Left lung (tissue), 10 donors: Measurements from ENCODE around the gene FKBP5. TPM values are rescaled to one million over a fixed set of nuclear protein-coding genes. Genes with fewer than 3 reads are reported as not detected.

Experiments used
- ATAC-seq: fragments of 200-7000 bp; cut with Tn5 transposase; one replicate; pipeline ENCODE4 v1.9.1; 2020; ENCODE audit warnings: moderate library complexity
- DNase-seq, 4 donors: peaks; one replicate each; pipeline ENCODE4 v3.0.0-alpha.2; 2013 to 2020
- H3K27ac ChIP-seq, 2 donors: fragments of 200-600 bp; sonication (generic) in 1 of 2; one replicate each; pipeline versions ENCODE4 v1.5.0 to v1.8.0; 2020 to 2021
- H3K27me3 ChIP-seq, 2 donors: fragments of 200-600 bp; sonication (generic) in 1 of 2; one replicate each; pipeline versions ENCODE4 v1.5.0 to v1.8.0; 2020 to 2021
- H3K36me3 ChIP-seq, 2 donors: fragments of 200-600 bp; sonication (generic) in 1 of 2; one replicate each; pipeline versions ENCODE4 v1.5.0 to v1.8.0; 2020 to 2021
- H3K4me1 ChIP-seq, 2 donors: fragments of 200-600 bp; one replicate each; pipeline ENCODE4 v1.8.0; 2021
- H3K4me3 ChIP-seq, 2 donors: fragments of 200-600 bp; sonication (generic) in 1 of 2; one replicate each; pipeline versions ENCODE4 v1.5.0 to v1.8.0; 2020 to 2021; ENCODE audit warnings: mild to moderate bottlenecking in 1 of 2
- H3K9me3 ChIP-seq, 2 donors: fragments of 200-600 bp; sonication (generic) in 1 of 2; one replicate each; pipeline versions ENCODE4 v1.5.0 to v1.8.0; 2020 to 2021
- intact Hi-C, 2 donors: fragments of 100-400 bp; cut with DNase I; formaldehyde crosslinking; loops; one replicate each; pipeline versions ENCODE4 v1.11.2 to v1.14.2; 2022
- polyA plus RNA-seq, 6 donors: library from polyadenylated mRNA; unstranded; fragments of 120-200 nt; gene quantifications; one replicate each; pipeline ENCODE4 v1.2.1, GENCODE V29; 2013; ENCODE audit not compliant: insufficient read length in 6 of 6
- total RNA-seq, 2 donors: library from RNA; stranded (reverse); fragmentation: NEBNext Ultra II Directional; extraction: Animal tissue kit (Norgen Biotek cat#: 25700); gene quantifications; one replicate each; pipeline ENCODE4 v1.2.1, GENCODE V29; 2021
- TF ChIP-seq, protein P1 (sequence below), 2 donors: fragments of 200-600 bp; sonication (generic) in 1 of 2; IDR thresholded peaks; one replicate each; pipeline versions ENCODE4 v1.5.0 to v1.8.0; 2021; ENCODE audit warnings: antibody characterized with exemption in 2 of 2
- donor health status: DM: no; HTN: yes; CAD: no.
- donor health status: DM: no; HTN: no; CAD: no.

Gene FKBP5
- total and polyA plus RNA-seq, 8 donors, result 15.6 to 139 (median 18.8) TPM

DNA sequence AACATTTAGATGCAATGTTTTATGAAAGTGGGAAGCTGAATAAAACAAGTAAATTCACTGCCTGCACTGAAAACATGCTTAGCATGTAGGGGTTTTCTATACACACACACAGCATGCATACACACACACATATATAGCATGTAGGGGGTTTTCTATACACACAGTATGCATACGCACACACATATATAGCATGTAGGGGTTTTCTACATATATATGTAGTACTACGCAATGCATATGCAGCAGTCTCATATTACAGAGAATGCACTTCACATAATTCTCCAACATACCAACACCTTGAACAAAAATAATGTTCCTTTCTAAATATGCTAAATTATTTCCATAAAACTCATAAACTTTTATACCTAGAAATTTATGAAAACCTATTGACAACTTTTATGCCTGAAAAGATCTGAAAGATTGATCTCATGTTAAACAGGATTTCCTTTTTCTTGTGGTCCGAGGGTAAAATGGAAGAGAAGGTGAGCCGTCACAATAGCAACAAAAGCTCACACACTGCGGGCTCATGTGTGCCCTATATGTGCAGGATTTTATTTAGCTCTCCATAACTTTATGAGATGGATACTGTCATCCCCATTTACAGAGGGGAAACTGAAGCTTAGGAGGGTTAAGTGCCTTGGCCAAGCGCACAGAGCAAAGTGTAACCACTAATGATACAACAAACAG lies 94.1 kb downstream of the FKBP5 start:
- no peak for DNase-seq
- TF ChIP-seq, protein P1, sequence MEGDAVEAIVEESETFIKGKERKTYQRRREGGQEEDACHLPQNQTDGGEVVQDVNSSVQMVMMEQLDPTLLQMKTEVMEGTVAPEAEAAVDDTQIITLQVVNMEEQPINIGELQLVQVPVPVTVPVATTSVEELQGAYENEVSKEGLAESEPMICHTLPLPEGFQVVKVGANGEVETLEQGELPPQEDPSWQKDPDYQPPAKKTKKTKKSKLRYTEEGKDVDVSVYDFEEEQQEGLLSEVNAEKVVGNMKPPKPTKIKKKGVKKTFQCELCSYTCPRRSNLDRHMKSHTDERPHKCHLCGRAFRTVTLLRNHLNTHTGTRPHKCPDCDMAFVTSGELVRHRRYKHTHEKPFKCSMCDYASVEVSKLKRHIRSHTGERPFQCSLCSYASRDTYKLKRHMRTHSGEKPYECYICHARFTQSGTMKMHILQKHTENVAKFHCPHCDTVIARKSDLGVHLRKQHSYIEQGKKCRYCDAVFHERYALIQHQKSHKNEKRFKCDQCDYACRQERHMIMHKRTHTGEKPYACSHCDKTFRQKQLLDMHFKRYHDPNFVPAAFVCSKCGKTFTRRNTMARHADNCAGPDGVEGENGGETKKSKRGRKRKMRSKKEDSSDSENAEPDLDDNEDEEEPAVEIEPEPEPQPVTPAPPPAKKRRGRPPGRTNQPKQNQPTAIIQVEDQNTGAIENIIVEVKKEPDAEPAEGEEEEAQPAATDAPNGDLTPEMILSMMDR (IDR thresholded peaks at IDR 0.05), result no peak
- intact Hi-C loops, result no loop called here
- ATAC-seq, result no peak
- Histone ChIP-seq H3K9me3 (no peaks in the 10 kb centered on the region), H3K4me3 (no peak overlapping the region), H3K27ac (no peak overlapping the region), H3K4me1 (peaks cover 27 to 90% of the 10 kb centered on the region in 2 donors), H3K27me3 (no peaks in the 10 kb centered on the region), H3K36me3 (peaks cover 0 to 75% of the 10 kb centered on the region in 2 donors)

DNA sequence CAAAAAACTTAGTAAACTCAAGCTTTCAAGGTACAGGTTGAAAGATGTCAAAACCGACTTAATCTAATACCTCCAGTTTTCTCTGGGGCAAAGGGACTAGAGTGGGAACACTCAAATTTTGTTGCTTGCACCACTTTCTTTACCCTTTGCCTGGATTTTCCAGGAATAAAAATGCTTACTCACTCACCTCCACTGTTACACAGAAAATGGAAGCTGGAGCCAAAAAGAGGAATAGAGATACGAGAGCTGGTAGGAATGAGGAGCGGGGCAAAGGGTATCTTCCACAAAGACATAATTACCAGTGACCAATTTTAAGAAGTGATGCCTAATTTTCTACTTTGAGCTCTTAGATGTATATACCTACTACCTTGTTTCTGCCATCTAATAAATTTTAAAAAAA lies 96.5 kb downstream of the FKBP5 start:
- H3K27me3 ChIP-seq, result no peaks in the 10 kb centered on the region
- H3K9me3 ChIP-seq, result no peaks in the 10 kb centered on the region
- H3K36me3 ChIP-seq, result peaks cover 0 to 97% of the 10 kb centered on the region in 2 donors
- DNase-seq, result no peak
- TF ChIP-seq, protein P1 (IDR thresholded peaks at IDR 0.05), result no peak
- intact Hi-C loops, result no loop called here
- H3K4me3 ChIP-seq, result no peak overlapping the region
- H3K27ac ChIP-seq, result peak overlapping the region in 1 of 2 donors; percentile 42
- H3K4me1 ChIP-seq, result peaks cover 27 to 90% of the 10 kb centered on the region in 2 donors
- no peak for ATAC-seq

DNA sequence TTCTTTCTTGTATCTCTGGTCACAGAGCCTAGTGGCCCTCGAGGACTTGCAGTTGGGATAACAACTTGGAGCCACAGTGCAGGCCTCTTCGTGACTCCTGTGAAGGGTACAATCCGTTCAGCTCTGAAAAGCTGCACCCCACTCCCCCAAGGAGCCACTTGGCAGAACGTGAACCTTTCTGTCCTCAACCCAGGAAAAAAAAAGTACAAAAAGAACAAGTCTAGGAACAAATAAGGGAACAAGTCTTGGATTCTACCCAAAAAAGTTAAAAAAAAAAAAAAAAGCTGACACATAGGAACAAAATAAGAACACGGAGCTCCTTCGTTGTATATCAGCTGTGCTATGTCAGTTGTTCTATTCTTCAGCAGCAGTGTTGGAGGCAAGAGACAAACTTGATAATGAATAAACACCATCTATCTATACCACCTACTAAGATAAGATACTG lies 98.1 kb downstream of the FKBP5 start:
- H3K4me3 ChIP-seq, result no peak overlapping the region
- TF ChIP-seq, protein P1 (IDR thresholded peaks at IDR 0.05), result no peak
- peaks cover 19 to 89% of the 10 kb centered on the region in 2 donors for H3K4me1 ChIP-seq
- H3K27ac ChIP-seq, result peak overlapping the region; percentile 42 to 51
- ATAC-seq, result peak; percentile 36
- DNase-seq, result peak in 1 of 4 donors; percentile 12
- H3K36me3 ChIP-seq, result peaks cover 0 to 97% of the 10 kb centered on the region in 2 donors
- no peaks in the 10 kb centered on the region for H3K9me3 ChIP-seq
- intact Hi-C loops, result no loop called here
- no peaks in the 10 kb centered on the region for H3K27me3 ChIP-seq

DNA sequence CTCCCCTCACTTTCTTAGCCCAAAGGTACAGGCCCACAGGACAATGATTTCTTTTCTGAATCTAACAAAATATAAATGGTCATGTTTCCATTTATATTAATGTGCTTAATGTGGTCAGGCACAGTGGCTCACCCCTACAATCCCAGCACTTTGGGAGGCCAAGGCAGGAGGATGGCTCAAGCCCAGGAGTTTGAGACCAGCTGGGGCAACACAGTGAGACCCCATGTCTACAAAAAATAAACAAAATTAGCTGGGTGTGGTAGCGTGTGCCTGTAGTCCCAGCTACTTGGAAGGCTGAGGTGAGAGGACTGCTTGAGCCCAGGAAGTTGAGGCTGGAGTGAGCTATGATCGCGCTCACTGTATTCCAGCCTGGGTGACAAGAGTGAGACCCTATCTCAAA lies 98.8 kb downstream of the FKBP5 start:
- H3K27ac ChIP-seq, result peak overlapping the region; percentile 42 to 51
- DNase-seq (no peak), ATAC-seq (no peak)
- TF ChIP-seq, protein P1 (IDR thresholded peaks at IDR 0.05), result no peak
- no peaks in the 10 kb centered on the region for H3K9me3 ChIP-seq
- intact Hi-C loops, result loop anchor here in 1 of 2 donors (10.0 kb wide), 1 partner anchor 145 kb away; the partner anchor contains the start of gene ARMC12
- H3K27me3 ChIP-seq, result no peaks in the 10 kb centered on the region
- H3K36me3 ChIP-seq, result peaks cover 0 to 95% of the 10 kb centered on the region in 2 donors
- peaks cover 19 to 89% of the 10 kb centered on the region in 2 donors for H3K4me1 ChIP-seq
- H3K4me3 ChIP-seq, result no peak overlapping the region

DNA sequence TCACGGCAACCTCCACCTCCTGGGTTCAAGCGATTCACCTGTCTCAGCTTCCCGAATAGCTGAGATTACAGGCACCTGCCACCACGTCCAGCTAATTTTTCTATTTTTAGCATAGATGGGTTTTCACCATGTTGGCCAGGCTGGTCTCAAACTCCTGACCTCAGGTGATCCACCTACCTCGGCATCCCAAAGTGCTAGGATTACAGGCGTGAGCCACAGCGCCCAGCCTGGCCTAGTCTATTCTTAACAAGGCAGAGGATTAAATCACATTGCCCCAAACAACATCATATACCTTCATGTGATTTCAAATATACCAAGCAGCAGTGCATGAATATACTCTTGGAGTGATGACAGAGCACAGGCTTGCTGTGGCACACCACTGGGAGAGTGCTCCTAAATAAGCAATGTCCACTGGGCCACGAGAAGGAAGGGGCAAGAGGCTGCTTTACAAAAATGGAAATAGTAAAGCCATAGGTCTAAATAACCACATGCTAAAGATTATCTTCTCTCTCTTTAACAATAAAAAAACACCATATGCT lies 99.4 kb downstream of the FKBP5 start:
- intact Hi-C loops, result loop anchor here in 1 of 2 donors (10.0 kb wide), 1 partner anchor 146 kb away; the partner anchor contains the start of gene ARMC12
- no peaks in the 10 kb centered on the region for H3K27me3 ChIP-seq
- DNase-seq (no peak), ATAC-seq (no peak)
- H3K4me3 ChIP-seq, result no peak overlapping the region
- no peak overlapping the region for H3K27ac ChIP-seq
- TF ChIP-seq, protein P1 (IDR thresholded peaks at IDR 0.05), result no peak
- H3K4me1 ChIP-seq, result peaks cover 19 to 92% of the 10 kb centered on the region in 2 donors
- H3K36me3 ChIP-seq, result peaks cover 0 to 95% of the 10 kb centered on the region in 2 donors
- no peaks in the 10 kb centered on the region for H3K9me3 ChIP-seq
